Duodenal mucosa (tissue), 2 donors: Measurements from ENCODE around the gene SH3RF3.

Experiments used
- H3K27ac ChIP-seq: one replicate; pipeline ENCODE4 v1.7.0; 2013; ENCODE audit warnings: low read depth, low read length
- H3K27me3 ChIP-seq, 2 donors: one replicate each; pipeline ENCODE4 v1.7.0; 2013; ENCODE audit warnings: low read length in 2 of 2, control low read depth in 1 of 2; ENCODE audit not compliant: insufficient read depth in 2 of 2, control insufficient read depth in 1 of 2
- H3K36me3 ChIP-seq, 2 donors: one replicate each; pipeline ENCODE4 v1.7.0; 2013; ENCODE audit warnings: low read length in 2 of 2, control low read depth in 1 of 2; ENCODE audit not compliant: insufficient read depth in 2 of 2, control insufficient read depth in 1 of 2
- H3K4me1 ChIP-seq, 2 donors: one replicate each; pipeline ENCODE4 v1.7.0; 2013; ENCODE audit warnings: low read length in 2 of 2, control low read depth in 1 of 2; ENCODE audit not compliant: insufficient read depth in 2 of 2, control insufficient read depth in 1 of 2
- H3K4me3 ChIP-seq, 2 donors: one replicate each; pipeline ENCODE4 v1.7.0; 2013; ENCODE audit warnings: low read length in 2 of 2, low read depth in 1 of 2
- H3K9ac ChIP-seq, 2 donors: one replicate each; pipeline ENCODE4 v1.7.0; 2013; ENCODE audit warnings: low read length in 2 of 2, low read depth in 1 of 2
- H3K9me3 ChIP-seq, 2 donors: one replicate each; pipeline ENCODE4 v1.7.0; 2013; ENCODE audit warnings: low read length in 2 of 2, control low read depth in 1 of 2; ENCODE audit not compliant: control insufficient read depth in 1 of 2

The SH3RF3 gene

DNA sequence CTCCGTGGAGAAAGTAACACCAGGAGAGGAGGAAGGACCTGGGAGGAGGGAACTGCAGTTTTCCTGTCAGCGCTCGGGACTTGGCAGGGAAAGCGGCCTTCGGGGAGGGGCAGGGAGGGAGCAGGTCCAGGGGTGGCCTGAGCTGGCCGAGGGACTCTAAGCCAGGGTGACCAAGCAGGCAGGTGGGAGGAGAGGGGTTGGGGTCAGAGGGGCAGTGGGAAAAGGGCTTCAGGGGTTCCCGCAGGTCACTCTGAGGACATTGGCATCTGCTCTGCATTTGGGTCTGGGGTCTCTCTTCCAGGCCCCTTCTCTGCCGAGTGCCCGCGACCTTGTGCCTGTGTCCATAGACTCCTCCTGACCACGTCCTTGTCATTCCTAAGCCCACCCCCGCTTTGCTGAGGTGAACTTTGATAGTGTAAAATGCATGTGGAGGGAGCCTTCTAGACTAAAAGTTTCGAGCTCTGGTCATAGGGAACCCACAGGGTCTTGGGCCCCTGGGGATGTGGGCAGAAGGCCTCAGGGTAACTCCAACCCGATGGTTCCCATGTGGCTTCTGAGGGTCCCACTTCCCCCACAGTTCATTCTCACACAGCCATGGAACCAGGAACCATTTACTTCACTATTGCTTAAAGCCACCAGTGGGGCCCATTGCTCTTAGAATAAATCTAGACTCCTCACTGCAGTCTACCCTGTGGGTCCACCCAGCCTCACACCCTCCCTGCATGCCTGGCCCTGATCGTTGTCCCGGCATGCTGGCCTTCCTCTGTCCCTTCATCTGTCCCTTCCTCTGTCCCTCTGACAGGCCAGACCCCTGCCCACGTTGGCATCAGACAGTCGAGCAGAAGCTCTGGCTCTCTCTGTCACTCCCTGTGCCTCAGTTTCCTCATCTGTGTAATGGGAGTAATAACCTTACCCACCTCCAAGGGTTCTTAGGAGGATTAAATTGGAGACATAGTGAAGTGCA is 255.6 kb downstream of the SH3RF3 start:
- Histone ChIP-seq H3K27ac (no peak overlapping the region), H3K4me3 (no peak overlapping the region), H3K9me3 (no peaks in the 10 kb centered on the region), H3K9ac (no peak overlapping the region), H3K4me1 (peaks cover 3 to 6% of the 10 kb centered on the region in 2 donors), H3K36me3 (no peaks in the 10 kb centered on the region), H3K27me3 (no peaks in the 10 kb centered on the region)

DNA sequence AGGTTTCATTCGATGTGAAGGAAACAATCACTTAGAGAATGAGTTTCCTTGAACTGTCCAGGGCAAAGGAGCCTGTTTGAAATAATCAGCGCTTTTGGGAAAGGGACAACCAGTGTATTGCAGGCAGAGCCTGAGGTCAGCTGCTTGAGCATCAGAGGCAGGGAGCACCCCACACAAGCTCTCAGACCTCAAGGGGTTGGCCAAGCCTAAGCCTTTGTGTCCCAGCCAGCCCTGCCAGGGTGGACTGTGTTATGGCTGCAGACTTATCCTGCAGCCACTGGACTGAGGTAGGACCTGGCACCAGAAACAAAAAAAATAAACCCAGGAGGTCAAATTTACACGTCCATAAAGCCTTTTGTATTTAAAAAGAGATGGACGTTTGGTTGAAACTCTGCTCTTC is 256.5 kb downstream of the SH3RF3 start:
- H3K4me3 ChIP-seq = no peak overlapping the region
- H3K4me1 ChIP-seq = peaks cover 3 to 6% of the 10 kb centered on the region in 2 donors
- H3K9ac ChIP-seq = no peak overlapping the region
- H3K27ac ChIP-seq = no peak overlapping the region
- no peaks in the 10 kb centered on the region for H3K36me3 ChIP-seq
- no peaks in the 10 kb centered on the region for H3K27me3 ChIP-seq
- no peaks in the 10 kb centered on the region for H3K9me3 ChIP-seq

DNA sequence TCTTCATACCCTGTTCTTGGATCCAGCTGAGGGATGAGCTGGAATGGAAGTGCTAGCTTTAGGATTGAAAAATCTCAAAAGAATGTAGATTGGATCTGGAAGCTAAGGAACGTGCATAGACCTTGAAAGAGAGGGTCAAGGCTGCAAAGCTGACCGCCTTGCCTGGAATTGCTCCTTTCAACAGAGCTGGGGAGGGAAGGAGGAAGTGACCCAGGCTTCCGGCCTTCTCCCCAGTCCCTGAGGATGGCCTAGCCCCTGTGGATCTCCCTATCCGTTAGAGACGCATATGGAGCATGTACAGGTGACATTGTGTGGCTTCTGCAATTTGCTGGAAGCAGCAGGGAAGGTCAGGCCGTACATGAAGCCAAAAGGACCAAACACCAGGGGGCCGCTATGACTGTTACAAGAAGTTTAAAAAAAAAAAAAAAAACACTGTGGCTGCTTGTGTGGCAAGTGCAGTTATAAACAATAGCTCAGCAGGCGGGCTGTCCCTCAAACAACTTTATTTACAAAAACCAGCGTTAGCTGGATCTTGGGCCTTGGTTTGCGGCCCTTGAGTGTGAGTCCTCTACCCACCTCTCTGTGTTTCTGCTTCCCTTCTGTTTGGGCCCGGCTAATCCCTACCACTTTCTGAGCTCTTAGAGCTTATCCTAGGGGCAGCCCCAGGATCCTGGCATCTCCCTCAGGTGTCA is 257.1 kb downstream of the SH3RF3 start:
- Histone ChIP-seq H3K27me3 (no peaks in the 10 kb centered on the region), H3K4me3 (no peak overlapping the region), H3K9me3 (no peaks in the 10 kb centered on the region), H3K36me3 (no peaks in the 10 kb centered on the region), H3K27ac (no peak overlapping the region), H3K4me1 (peaks cover 3 to 6% of the 10 kb centered on the region in 2 donors), H3K9ac (no peak overlapping the region)

DNA sequence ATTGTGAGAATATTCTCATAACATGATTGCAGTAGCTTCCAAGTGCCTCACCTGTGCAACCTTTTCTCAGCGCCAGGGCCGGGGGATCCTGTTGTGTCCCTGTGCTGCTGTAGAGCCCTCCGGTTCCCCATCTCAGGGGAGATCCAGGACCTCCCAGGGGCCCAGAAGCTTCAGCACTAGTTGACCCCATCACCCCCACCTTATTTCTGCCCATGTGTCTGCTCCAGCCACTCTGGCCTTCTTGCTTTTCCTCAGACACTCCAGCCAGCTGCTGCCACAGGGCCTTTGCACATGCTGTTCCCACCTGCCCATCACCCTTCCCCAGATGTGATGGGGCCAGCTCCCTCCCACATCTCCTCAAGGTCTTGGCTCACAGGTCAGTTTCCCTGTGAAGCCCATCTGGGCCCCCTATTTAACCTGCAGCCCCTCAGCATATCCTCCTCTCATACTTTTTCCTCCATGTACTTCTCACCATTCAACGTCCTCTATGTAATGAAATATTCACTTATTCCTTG is 258.3 kb downstream of the SH3RF3 start:
- no peak overlapping the region for H3K4me3 ChIP-seq
- H3K27ac ChIP-seq = no peak overlapping the region
- no peaks in the 10 kb centered on the region for H3K27me3 ChIP-seq
- peaks cover 3 to 6% of the 10 kb centered on the region in 2 donors for H3K4me1 ChIP-seq
- H3K9ac ChIP-seq = no peak overlapping the region
- H3K9me3 ChIP-seq = no peaks in the 10 kb centered on the region
- H3K36me3 ChIP-seq = no peaks in the 10 kb centered on the region

DNA sequence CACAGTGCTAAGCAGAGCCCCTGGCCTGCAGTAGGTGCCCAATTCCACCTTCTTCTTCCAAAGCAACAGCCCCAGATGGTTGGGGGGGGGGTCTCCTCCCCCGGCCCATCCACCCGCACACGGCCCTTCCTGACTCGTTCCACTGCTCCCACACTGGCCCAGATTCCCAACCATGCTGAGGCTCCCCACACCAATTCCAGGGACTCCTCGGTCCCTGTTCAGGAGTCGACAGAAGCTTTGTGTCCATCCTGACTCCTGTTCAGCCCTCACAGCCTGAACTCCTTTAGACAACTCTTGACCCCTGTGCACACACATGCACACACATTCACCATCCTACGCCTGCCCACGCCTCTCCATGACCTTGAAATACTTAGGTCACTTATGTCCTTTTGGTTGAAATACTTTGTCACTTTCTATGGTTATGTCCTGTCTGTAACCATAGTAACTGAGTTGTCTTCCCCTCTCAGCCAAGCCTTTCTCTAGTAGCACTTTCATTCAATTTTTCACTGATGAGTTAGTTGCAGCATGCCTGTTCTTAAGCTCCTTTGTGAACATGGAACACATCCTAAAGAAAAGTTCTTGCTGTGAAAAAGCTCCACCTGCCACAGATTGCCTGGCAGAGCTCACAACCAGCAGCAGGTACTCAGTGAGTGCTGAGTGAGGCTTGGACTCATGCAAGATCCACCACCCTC is 258.9 kb downstream of the SH3RF3 start:
- Histone ChIP-seq H3K27ac (no peak overlapping the region), H3K4me1 (peaks cover 0 to 5% of the 10 kb centered on the region in 2 donors), H3K4me3 (no peak overlapping the region)

DNA sequence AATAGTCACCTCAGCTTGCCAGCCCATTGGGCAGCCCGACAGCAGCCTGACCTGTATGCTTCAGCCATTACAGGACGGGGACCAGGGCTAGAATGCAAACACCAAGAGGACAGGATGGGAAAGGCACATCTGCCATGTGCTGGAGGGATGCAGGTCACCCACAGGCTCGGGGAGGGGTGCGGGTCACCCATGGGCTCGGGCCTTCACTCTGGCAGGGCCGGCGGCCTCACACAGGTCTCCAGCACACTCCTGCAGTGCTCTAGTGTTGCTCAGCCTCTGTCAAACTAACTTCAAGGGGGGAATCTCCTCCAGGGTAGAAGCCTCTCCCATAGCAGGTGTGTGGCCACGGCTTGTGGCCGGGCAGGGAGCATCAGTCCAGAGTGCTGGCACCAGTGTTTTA is 262.2 kb downstream of the SH3RF3 start:
- no peaks in the 10 kb centered on the region for H3K4me1 ChIP-seq
- no peaks in the 10 kb centered on the region for H3K9me3 ChIP-seq
- H3K4me3 ChIP-seq = no peak overlapping the region

More for the DNA sequence above, 258.9 kb downstream of the SH3RF3 start:
- Histone ChIP-seq H3K9me3 (no peaks in the 10 kb centered on the region), H3K27me3 (no peaks in the 10 kb centered on the region), H3K9ac (no peak overlapping the region), H3K36me3 (no peaks in the 10 kb centered on the region)

DNA sequence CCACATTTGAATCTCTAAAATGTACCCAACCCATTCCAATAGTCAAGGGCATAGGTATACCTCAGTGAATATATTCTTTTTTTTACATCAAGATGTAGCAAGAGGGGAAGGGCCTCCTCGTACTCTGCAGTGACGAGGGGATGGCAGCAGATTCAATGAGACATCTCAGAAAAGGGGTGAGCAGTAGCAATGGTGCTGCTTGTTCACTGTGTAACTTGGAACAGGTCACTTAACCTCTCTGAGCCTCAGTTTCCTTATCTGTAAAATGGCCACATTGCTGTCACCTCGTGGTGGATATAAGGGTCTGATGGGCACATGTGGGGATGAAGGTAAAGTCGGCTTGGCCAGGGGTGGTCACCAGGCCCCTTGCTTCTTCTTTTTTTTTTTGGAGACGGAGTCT is 263.1 kb downstream of the SH3RF3 start:
- no peaks in the 10 kb centered on the region for H3K36me3 ChIP-seq
- no peak overlapping the region for H3K9ac ChIP-seq
- H3K9me3 ChIP-seq = no peaks in the 10 kb centered on the region
- no peak overlapping the region for H3K27ac ChIP-seq
- H3K27me3 ChIP-seq = no peaks in the 10 kb centered on the region
- no peak overlapping the region for H3K4me3 ChIP-seq
- no peaks in the 10 kb centered on the region for H3K4me1 ChIP-seq

More for the DNA sequence above, 262.2 kb downstream of the SH3RF3 start:
- Histone ChIP-seq H3K9ac (no peak overlapping the region), H3K27ac (no peak overlapping the region), H3K27me3 (no peaks in the 10 kb centered on the region), H3K36me3 (no peaks in the 10 kb centered on the region)

DNA sequence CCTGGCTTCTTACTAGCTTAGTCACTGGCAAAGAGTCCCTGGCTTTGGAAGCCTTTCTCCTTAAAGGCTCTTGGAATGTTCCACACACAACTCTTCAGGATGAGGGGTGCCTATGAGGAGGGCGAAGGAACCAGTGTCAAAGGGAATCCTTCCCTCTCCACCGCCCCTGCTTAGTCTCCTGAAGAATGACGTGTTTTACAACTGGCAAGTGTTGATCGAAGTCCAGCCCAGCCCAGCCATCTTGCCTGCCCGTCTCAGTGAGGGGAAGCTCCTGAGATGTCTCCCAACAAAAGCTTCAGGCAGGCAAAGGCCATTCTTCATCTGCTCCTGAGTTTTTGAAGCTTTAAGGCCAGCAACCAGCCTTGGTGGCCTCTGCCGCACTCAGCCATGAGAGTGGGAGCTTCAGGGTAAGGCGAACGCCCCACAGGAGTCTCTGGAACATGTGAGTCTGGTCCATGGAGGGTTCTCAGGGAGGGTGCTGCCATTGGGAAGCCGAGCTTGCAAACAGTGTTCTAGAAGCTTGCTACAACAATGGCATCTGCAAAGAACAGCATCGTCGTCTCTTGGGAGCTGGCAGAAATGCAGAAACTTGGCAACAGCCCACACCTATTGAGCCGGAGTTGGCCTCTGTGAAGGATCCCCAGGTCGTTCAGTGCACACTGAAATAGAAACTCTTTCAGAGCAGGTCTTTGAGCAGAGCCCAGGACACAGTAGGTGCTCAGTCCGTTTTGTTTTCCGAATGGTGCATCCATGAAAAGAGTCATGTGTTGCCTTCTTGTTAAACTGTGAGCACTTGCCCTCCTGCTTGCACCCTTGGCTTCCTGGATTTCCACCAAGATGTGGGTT is 264.0 kb downstream of the SH3RF3 start:
- H3K36me3 ChIP-seq = no peaks in the 10 kb centered on the region
- H3K4me3 ChIP-seq = no peak overlapping the region
- H3K9me3 ChIP-seq = no peaks in the 10 kb centered on the region
- H3K27me3 ChIP-seq = no peaks in the 10 kb centered on the region
- H3K27ac ChIP-seq = no peak overlapping the region
- no peak overlapping the region for H3K9ac ChIP-seq
- no peaks in the 10 kb centered on the region for H3K4me1 ChIP-seq

DNA sequence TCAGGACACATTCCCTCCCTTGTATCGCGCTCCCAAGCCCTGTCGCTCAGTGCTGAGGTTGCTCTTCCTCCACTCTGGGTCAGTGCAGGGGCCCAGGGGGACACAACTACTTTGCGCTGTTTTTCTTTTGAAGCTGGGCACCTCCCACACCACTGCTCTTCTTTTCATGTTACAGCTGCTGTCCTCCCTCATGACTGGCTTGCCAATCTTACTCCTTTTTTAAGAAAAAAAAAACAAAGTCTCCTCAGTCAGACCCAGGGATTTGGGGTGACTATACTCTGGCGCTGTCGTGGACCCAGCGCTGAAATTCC is 264.6 kb downstream of the SH3RF3 start:
- H3K4me1 ChIP-seq = no peaks in the 10 kb centered on the region
- H3K9ac ChIP-seq = no peak overlapping the region
- no peaks in the 10 kb centered on the region for H3K9me3 ChIP-seq
- H3K27ac ChIP-seq = no peak overlapping the region
- H3K4me3 ChIP-seq = no peak overlapping the region
- no peaks in the 10 kb centered on the region for H3K36me3 ChIP-seq
- H3K27me3 ChIP-seq = no peaks in the 10 kb centered on the region
